HFF-Myc (cell line): ENCODE results near the gene ITPK1.

Experiments used
- DNase-seq: peaks from one replicate; pipeline ENCODE4 v3.0.0-alpha.2; 2011; ENCODE audit warnings: low read depth; ENCODE audit errors: extremely low read depth
- H3K4me3 ChIP-seq: replicated peaks from 2 replicates; pipeline ENCODE4 v1.5.1; 2011; ENCODE audit warnings: low read depth, mild to moderate bottlenecking, control low read depth, low read length
- TF ChIP-seq, protein P1 (sequence below): IDR thresholded peaks from 2 replicates; pipeline ENCODE4 v1.5.1; 2012; ENCODE audit warnings: mild to moderate bottlenecking, low read depth, low read length, control low read depth; ENCODE audit errors: missing control alignments

The ITPK1 gene

DNA sequence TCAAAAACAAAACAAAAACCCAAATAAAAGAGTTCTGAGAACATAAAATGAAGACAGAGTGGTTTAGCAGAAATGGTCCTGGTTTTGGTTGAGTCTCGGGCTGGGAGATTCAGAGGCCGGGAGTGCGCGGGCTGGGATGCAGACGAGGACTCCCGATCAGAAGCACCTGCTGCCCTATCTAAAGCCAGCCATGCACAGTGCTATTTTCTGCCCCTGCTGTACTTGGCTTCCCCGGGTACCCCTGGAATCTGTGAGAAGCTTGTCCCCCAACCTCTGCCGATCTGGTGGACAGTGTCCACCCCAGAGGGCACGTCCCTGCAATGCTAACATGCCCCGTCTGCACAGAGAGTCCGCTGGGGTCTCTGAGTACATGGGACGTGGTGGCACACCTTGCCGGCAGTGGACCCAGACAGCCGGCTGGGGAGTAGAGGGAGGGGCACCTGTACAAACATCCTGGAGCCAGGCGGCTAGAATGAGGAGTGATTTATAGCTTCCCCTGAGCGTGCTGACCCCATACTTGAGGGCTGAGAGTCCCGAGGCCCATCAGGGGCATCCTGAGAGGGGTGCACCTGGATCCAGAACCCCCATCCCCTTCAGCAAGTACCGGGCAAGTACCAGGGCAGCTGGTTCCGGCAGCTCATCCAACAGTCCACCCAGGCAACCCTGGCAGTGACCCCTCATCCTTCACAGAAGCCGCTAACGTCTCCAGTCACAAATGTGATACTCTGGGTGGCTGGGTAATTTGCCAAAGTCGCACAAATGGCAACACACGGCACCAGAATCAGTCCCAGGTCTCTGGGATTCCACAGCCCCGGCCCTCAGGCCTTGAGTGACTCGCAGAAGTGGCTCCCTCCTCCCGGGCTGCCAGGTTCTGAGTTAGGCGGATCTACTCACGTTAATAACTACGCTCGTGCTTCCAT lies 155.7 kb downstream of the ITPK1 start:
- TF ChIP-seq, protein P1, sequence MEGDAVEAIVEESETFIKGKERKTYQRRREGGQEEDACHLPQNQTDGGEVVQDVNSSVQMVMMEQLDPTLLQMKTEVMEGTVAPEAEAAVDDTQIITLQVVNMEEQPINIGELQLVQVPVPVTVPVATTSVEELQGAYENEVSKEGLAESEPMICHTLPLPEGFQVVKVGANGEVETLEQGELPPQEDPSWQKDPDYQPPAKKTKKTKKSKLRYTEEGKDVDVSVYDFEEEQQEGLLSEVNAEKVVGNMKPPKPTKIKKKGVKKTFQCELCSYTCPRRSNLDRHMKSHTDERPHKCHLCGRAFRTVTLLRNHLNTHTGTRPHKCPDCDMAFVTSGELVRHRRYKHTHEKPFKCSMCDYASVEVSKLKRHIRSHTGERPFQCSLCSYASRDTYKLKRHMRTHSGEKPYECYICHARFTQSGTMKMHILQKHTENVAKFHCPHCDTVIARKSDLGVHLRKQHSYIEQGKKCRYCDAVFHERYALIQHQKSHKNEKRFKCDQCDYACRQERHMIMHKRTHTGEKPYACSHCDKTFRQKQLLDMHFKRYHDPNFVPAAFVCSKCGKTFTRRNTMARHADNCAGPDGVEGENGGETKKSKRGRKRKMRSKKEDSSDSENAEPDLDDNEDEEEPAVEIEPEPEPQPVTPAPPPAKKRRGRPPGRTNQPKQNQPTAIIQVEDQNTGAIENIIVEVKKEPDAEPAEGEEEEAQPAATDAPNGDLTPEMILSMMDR, result no peak
- DNase-seq, result no peak
- no peak overlapping the region for H3K4me3 ChIP-seq

DNA sequence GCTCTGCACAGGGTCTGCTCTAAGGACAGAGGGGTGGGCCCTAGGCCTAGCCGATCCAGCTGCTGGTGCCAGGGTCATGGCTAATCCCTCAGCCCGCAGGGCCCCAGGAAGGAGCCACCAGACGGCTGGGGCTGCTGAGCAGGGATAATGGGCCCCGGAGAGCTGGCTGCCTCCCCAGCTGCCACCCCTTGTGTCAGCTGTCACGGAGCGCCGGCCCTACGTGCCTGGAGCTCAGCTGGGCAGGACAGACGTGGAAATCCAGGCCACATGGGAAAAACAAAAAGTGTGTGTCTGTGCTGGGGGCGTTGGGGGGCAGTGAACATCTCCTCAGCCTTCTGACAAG lies 156.6 kb downstream of the ITPK1 start:
- DNase-seq, result no peak
- TF ChIP-seq, protein P1, result no peak
- H3K4me3 ChIP-seq, result no peak overlapping the region

DNA sequence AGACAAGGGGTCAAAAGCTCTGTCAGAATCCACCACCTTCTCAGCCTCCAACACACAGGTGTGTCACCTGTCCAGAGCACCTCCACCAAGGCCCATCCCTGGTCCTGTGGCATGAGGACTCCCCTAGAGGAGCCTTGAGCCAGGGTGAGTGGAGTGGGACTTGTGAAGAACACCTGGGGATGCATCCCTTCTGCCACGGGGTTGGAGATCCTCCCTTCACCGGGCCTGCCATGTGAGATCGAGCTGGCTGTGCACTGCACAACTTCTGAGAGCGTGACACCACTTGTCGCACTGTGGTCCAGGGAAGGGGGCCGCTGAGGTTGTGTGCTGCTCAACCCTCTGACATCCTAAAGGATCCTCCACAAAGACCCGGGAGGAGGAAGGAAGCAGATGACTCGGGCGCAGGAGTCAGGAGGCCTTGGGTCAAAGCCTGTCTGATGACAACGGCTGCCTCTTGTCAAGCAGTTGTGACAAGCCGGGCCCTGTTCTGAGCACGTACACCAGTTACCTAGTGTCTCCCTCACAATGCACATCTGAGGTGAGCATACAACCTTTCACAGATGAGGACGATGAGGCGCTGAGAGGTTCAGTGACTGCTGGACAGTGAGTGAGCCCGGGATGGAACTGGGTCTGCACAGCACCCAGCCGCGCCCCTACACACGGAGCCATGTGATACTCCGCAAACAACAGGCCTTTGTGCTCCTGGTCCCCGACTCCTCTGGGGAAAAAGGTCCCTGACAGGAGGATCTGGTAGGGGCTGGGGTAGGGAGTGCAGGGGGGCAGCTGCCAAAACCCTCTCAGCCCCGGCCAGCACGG lies 157.1 kb downstream of the ITPK1 start:
- no peak for DNase-seq
- no peak overlapping the region for H3K4me3 ChIP-seq
- TF ChIP-seq, protein P1, result no peak

DNA sequence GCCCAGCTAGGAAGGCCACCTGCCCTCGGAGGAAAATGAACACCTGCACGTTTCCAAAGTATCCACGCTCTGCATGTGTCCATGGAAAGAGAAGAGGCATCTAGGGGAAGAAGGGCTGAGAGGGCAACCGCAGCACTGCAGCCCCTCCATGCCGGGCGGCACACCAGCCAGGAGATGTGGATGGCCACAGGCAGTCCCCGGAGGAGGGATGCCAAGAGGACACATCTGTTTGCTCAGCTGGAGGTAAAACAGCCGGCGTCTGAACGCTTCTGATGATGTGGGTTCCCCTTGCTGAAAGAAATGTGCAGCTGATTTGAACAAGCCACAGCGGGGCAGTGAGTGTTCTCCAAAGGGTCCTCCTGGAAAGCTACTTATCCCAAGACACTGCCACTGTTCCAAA lies 158.8 kb downstream of the ITPK1 start:
- no peak for DNase-seq
- H3K4me3 ChIP-seq, result no peak overlapping the region
- TF ChIP-seq, protein P1, result no peak

DNA sequence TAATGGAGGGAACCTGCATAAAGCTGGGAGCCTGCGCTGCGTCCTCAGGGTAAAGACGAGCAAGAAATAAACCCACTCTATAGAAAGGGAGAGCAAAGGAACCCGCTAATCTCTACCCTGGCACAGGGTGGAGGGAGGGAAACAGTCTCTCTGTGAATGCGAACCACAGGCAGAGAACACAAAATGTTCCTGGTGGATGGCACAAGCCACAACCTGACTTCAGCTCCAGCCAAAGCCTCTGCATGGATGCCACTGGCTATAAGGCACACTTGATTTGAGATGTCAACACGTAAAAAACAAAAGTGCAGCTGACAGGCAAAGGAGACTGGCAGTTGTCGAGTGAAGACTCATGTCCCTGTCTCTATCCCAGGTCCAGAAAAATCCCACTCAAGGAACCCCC lies 160.3 kb downstream of the ITPK1 start:
- H3K4me3 ChIP-seq, result no peak overlapping the region
- TF ChIP-seq, protein P1, result no peak
- DNase-seq, result no peak

DNA sequence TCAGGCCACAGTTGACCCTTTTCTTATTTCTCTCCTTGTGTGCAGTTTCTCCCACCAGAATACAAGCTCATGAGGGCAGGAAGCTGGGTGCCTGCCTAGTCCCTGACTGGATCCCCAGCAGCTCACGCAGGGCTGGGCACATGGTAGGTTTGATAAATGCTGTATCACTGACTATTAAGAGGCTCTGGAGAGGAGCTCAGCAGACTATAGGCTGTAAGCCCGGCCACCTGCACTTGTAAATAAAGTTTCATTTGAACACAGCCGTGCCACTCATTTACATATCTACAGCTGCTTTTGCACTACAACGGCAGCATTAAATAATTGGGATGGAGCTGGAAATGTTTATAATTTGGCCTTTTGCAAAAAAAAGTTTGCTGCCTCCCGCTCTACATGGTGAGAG lies 160.8 kb downstream of the ITPK1 start:
- H3K4me3 ChIP-seq, result no peak overlapping the region
- TF ChIP-seq, protein P1, result no peak
- DNase-seq, result no peak
